GM19239 (cell line): ENCODE data around the gene PLEKHM2.

Experiments
- DNase-seq: peaks from one replicate; pipeline ENCODE4 v3.0.0; 2011; ENCODE audit warnings: low spot score; ENCODE audit not compliant: insufficient read length
- FAIRE-seq: peaks from 2 replicates; lab custom pipeline; 2011; peaks lifted over from hg19 to GRCh38; lab: Jason Lieb, UNC

Gene PLEKHM2

GRCh38 chr1:15674386-15675159 is 9.5 kb upstream of the PLEKHM2 start:
- FAIRE-seq (no peak), DNase-seq (no peak)

- no peak for FAIRE-seq
These were observed 8.1 kb upstream of the PLEKHM2 start for GRCh38 chr1:15676010-15676409.

GRCh38 chr1:15676688-15677661 is 7.1 kb upstream of the PLEKHM2 start:
- DNase-seq = no peak
- no peak for FAIRE-seq

More at GRCh38 chr1:15676010-15676409, 8.1 kb upstream of the PLEKHM2 start:
- no peak for DNase-seq

GRCh38 chr1:15678578-15678977 is 5.5 kb upstream of the PLEKHM2 start:
- FAIRE-seq (peak; percentile 84), DNase-seq (no peak)

GRCh38 chr1:15680131-15680530 is 4.0 kb upstream of the PLEKHM2 start:
- DNase-seq = no peak
- no peak for FAIRE-seq

- DNase-seq = no peak
- peak; percentile 44 for FAIRE-seq
These were observed 3.4 kb upstream of the PLEKHM2 start for GRCh38 chr1:15680561-15681348.

GRCh38 chr1:15681349-15682292 is 2.5 kb upstream of the PLEKHM2 start:
- FAIRE-seq = no peak
- DNase-seq = no peak

- no peak for DNase-seq
- FAIRE-seq = no peak
These were observed 1.2 kb upstream of the PLEKHM2 start for GRCh38 chr1:15682936-15683341.

- DNase-seq = no peak
- no peak for FAIRE-seq
These were observed 628 bp upstream of the PLEKHM2 start for GRCh38 chr1:15683345-15684039.

- peak; percentile 82 for FAIRE-seq
These were observed 560 bp downstream of the PLEKHM2 start for GRCh38 chr1:15684468-15685291.

GRCh38 chr1:15685820-15686219 is 1.7 kb downstream of the PLEKHM2 start:
- FAIRE-seq (peak; percentile 23), DNase-seq (no peak)

More at GRCh38 chr1:15684468-15685291, 560 bp downstream of the PLEKHM2 start:
- peak; percentile 59 for DNase-seq

- FAIRE-seq (no peak), DNase-seq (no peak)
These were observed 3.3 kb downstream of the PLEKHM2 start for GRCh38 chr1:15687446-15687845.

GRCh38 chr1:15690317-15690716 is 6.2 kb downstream of the PLEKHM2 start:
- no peak for FAIRE-seq
- no peak for DNase-seq

GRCh38 chr1:15691434-15692032 is 7.4 kb downstream of the PLEKHM2 start:
- FAIRE-seq (no peak), DNase-seq (no peak)

GRCh38 chr1:15692121-15692682 is 8.1 kb downstream of the PLEKHM2 start:
- FAIRE-seq = no peak
- DNase-seq = no peak

GRCh38 chr1:15693371-15693770 is 9.3 kb downstream of the PLEKHM2 start:
- FAIRE-seq (no peak), DNase-seq (no peak)

GRCh38 chr1:15696956-15697521 is 12.9 kb downstream of the PLEKHM2 start:
- FAIRE-seq = peak; percentile 96

More at GRCh38 chr1:15696956-15697521, 12.9 kb downstream of the PLEKHM2 start:
- DNase-seq = peak; percentile 84
